GM12872 (cell line): Measurements from ENCODE around the gene RBPJL.

Source experiments
- CTCF ChIP-seq: IDR thresholded peaks from 3 replicates; pipeline ENCODE4 v1.5.1; 2011; ENCODE audit warnings: low read depth, mild to moderate bottlenecking, low read length, moderate library complexity; ENCODE audit not compliant: insufficient read depth

RBPJL gene

GRCh38 chr20:45361793-45362192, 55.2 kb downstream of the RBPJL start:
- TF ChIP-seq CTCF = no peak

GRCh38 chr20:45362804-45363610, 56.4 kb downstream of the RBPJL start, which contains the start of gene SYS1:
TSS of gene SYS1 (plus strand) at chr20:45363156. CDS start at chr20:45363532, 376 bp downstream.
- peak; percentile 87 for TF ChIP-seq CTCF

- TF ChIP-seq CTCF = no peak
Measured at GRCh38 chr20:45363611-45364492, 57.2 kb downstream of the RBPJL start.

GRCh38 chr20:45365444-45365970, 58.9 kb downstream of the RBPJL start:
- no peak for TF ChIP-seq CTCF

GRCh38 chr20:45366192-45366591, 59.6 kb downstream of the RBPJL start:
- no peak for TF ChIP-seq CTCF

DNA sequence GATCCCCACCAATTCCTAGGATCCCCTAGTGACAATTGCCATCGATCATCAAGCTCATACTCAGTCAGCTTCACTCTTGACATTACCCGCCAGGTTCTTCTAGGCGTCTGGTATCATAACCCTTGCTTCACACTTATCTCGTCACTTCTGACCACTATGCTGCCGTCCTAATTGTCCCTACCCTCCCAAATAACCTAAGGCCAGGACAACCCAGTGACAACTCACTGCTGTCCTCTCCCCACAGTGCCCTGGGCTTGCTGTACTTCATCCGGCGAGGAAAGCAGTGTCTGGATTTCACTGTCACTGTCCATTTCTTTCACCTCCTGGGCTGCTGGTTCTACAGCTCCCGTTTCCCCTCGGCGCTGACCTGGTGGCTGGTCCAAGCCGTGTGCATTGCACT, 60.0 kb downstream of the RBPJL start:
- no peak for TF ChIP-seq CTCF

- no peak for TF ChIP-seq CTCF
Measured at GRCh38 chr20:45367126-45367525, 60.5 kb downstream of the RBPJL start.
